PFSK-1 (cell line): ENCODE data around the gene WDR17.

Experiments
- FOXP2 ChIP-seq: optimal IDR thresholded peaks from 2 replicates; pipeline ENCODE3; 2011; ENCODE audit warnings: borderline replicate concordance, control low read depth, inconsistent platforms; ENCODE audit not compliant: insufficient read depth; ENCODE audit errors: extremely low read length, extremely low read depth
- POLR2AphosphoS5 ChIP-seq: IDR thresholded peaks from 2 replicates; pipeline ENCODE4 v1.6.1; 2012; ENCODE audit warnings: low read depth, mild to moderate bottlenecking, control low read depth, low read length, moderate library complexity
- SIN3A ChIP-seq: IDR thresholded peaks from 2 replicates; pipeline ENCODE4 v1.6.1; 2012; ENCODE audit warnings: mild to moderate bottlenecking, low read length, moderate library complexity, borderline replicate concordance; ENCODE audit not compliant: insufficient read depth
- TAF1 ChIP-seq: IDR thresholded peaks from 2 replicates; pipeline ENCODE4 v1.6.1; 2012; ENCODE audit warnings: low read length, control low read depth, borderline replicate concordance; ENCODE audit not compliant: insufficient read depth
- TF ChIP-seq, protein P1 (sequence below), 2 experiments: IDR thresholded peaks; 2 replicates each; pipeline versions ENCODE4 v1.6.1 to v1.8.0; 2011 to 2012; ENCODE audit warnings: low read depth in 2 of 2, low read length in 2 of 2, control low read depth in 1 of 2, inconsistent platforms in 1 of 2, mild to moderate bottlenecking in 1 of 2, moderate library complexity in 1 of 2; ENCODE audit not compliant: insufficient read depth in 1 of 2

Gene WDR17

GRCh38 chr4:176031922-176032321 is 33.7 kb upstream of the WDR17 start:
- TF ChIP-seq POLR2AphosphoS5 = no peak
- TF ChIP-seq, protein P1, sequence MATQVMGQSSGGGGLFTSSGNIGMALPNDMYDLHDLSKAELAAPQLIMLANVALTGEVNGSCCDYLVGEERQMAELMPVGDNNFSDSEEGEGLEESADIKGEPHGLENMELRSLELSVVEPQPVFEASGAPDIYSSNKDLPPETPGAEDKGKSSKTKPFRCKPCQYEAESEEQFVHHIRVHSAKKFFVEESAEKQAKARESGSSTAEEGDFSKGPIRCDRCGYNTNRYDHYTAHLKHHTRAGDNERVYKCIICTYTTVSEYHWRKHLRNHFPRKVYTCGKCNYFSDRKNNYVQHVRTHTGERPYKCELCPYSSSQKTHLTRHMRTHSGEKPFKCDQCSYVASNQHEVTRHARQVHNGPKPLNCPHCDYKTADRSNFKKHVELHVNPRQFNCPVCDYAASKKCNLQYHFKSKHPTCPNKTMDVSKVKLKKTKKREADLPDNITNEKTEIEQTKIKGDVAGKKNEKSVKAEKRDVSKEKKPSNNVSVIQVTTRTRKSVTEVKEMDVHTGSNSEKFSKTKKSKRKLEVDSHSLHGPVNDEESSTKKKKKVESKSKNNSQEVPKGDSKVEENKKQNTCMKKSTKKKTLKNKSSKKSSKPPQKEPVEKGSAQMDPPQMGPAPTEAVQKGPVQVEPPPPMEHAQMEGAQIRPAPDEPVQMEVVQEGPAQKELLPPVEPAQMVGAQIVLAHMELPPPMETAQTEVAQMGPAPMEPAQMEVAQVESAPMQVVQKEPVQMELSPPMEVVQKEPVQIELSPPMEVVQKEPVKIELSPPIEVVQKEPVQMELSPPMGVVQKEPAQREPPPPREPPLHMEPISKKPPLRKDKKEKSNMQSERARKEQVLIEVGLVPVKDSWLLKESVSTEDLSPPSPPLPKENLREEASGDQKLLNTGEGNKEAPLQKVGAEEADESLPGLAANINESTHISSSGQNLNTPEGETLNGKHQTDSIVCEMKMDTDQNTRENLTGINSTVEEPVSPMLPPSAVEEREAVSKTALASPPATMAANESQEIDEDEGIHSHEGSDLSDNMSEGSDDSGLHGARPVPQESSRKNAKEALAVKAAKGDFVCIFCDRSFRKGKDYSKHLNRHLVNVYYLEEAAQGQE (IDR thresholded peaks at IDR 0.05; ENCODE audit: insufficient read depth in 1 of 2, low read depth in 2 of 2, low read length in 2 of 2) = no peak
- no peak for TF ChIP-seq SIN3A
- no peak for TF ChIP-seq FOXP2
- TF ChIP-seq TAF1 = no peak

GRCh38 chr4:176032454-176032853 is 33.2 kb upstream of the WDR17 start:
- TF ChIP-seq, protein P1 (IDR thresholded peaks at IDR 0.05; ENCODE audit: insufficient read depth in 1 of 2, low read depth in 2 of 2, low read length in 2 of 2) = no peak
- no peak for TF ChIP-seq SIN3A
- no peak for TF ChIP-seq FOXP2
- TF ChIP-seq POLR2AphosphoS5 = no peak
- no peak for TF ChIP-seq TAF1

- TF ChIP-seq POLR2AphosphoS5 = no peak
- TF ChIP-seq TAF1 = no peak
- TF ChIP-seq FOXP2 = no peak
- TF ChIP-seq, protein P1 (IDR thresholded peaks at IDR 0.05; ENCODE audit: insufficient read depth in 1 of 2, low read depth in 2 of 2, low read length in 2 of 2) = no peak
- no peak for TF ChIP-seq SIN3A
Observed at GRCh38 chr4:176034499-176034898, 31.1 kb upstream of the WDR17 start.

GRCh38 chr4:176034936-176035335 is 30.7 kb upstream of the WDR17 start:
- TF ChIP-seq FOXP2 (no peak), TAF1 (no peak), POLR2AphosphoS5 (no peak), SIN3A (no peak)
- TF ChIP-seq, protein P1 (IDR thresholded peaks at IDR 0.05; ENCODE audit: insufficient read depth in 1 of 2, low read depth in 2 of 2, low read length in 2 of 2) = no peak

DNA sequence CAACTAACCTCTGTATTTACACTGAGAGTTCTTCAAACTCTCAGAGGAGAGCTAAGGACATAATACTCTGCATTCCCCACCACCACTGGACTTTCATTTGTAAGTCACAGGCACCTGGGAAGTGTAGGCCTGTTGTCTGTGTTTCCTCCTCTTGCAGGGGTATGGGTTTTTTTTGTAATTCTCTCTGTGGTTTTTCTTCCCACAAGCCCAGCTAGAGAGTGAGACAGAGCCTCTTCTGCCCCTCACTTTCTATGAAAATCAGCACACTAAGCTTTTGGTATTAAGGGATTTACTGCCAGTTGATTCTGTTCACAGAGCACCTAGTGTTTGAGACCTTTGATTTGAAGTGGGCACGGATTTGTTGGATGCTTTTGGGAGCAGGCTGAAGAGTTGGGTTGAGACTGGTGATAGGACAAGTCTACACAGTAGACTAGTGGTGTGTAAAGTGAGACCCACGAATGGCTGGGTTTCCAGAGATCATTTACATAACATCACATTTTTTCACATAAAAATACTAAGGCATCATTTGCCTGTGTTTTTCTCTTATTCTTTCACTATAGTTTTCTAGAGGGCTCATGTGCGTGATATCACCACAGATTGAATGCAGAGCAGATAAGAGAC is 28.9 kb upstream of the WDR17 start:
- no peak for TF ChIP-seq SIN3A
- TF ChIP-seq TAF1 = no peak
- TF ChIP-seq POLR2AphosphoS5 = no peak
- no peak for TF ChIP-seq FOXP2
- TF ChIP-seq, protein P1 (IDR thresholded peaks at IDR 0.05; ENCODE audit: insufficient read depth in 1 of 2, low read depth in 2 of 2, low read length in 2 of 2) = no peak
